ENCODE measurements around the gene SIAE. TPM values are rescaled to one million over a fixed set of nuclear protein-coding genes. Genes with fewer than 3 reads are reported as not detected.

The SIAE gene
- total RNA-seq, 1 donor from 2014 or later, result 28.8 TPM

DNA sequence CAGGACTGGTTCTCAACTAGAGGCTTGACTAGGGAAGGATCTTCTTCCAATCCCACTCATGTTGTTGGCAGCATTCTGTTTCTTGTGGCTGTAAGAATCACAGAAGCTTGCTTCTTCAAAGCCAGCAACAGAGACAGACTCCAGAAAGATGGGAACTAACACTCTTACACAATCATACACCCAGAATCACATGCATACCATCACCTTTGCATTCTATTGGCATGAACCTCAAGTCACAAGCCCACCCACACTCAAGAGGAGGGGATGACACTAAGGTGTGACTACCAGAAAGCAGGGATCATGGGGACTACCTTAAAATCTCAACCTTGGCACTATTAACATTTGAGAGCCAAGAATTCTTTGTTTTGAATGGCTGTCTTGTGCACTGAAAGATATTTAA lies 75.9 kb downstream of the SIAE start:
- Mint-ChIP-seq H3K36me3 (no peaks in the 10 kb centered on the region), H3K4me3 (no peak overlapping the region), H3K9me3 (no peaks in the 10 kb centered on the region), H3K27me3 (peaks cover 13% of the 10 kb centered on the region), H3K4me1 (ENCODE audit: unreplicated experiment) (peaks cover 7% of the 10 kb centered on the region), H3K27ac (no peak overlapping the region)
- DNase-seq (ENCODE audit: extremely low spot score, unreplicated experiment), result no peak
- TF ChIP-seq, protein P1, sequence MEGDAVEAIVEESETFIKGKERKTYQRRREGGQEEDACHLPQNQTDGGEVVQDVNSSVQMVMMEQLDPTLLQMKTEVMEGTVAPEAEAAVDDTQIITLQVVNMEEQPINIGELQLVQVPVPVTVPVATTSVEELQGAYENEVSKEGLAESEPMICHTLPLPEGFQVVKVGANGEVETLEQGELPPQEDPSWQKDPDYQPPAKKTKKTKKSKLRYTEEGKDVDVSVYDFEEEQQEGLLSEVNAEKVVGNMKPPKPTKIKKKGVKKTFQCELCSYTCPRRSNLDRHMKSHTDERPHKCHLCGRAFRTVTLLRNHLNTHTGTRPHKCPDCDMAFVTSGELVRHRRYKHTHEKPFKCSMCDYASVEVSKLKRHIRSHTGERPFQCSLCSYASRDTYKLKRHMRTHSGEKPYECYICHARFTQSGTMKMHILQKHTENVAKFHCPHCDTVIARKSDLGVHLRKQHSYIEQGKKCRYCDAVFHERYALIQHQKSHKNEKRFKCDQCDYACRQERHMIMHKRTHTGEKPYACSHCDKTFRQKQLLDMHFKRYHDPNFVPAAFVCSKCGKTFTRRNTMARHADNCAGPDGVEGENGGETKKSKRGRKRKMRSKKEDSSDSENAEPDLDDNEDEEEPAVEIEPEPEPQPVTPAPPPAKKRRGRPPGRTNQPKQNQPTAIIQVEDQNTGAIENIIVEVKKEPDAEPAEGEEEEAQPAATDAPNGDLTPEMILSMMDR (conservative IDR thresholded peaks at IDR 0.05), result no peak

DNA sequence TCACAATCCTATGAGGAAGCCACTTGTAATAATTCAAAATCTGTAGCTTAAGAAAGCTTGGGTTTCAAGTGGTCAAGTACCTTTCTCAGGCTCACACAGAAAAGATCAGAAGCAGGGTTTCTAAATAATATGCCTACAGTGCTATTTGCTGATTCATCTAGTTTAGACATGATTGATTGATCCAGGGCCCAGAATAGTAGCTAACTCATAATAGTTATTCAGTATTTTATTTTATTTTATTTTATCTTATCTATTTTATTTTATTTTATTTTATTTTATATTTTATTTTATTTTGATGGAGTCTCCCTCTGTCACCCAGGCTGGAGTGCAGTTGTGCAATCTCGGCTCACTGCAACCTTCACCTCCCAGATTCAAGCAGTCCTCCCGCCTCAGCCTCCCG lies 78.2 kb downstream of the SIAE start:
- Mint-ChIP-seq H3K4me1 (ENCODE audit: unreplicated experiment) (no peaks in the 10 kb centered on the region), H3K4me3 (no peak overlapping the region), H3K27me3 (peaks cover 13% of the 10 kb centered on the region), H3K27ac (no peak overlapping the region), H3K9me3 (no peaks in the 10 kb centered on the region), H3K36me3 (no peaks in the 10 kb centered on the region)
- TF ChIP-seq, protein P1 (conservative IDR thresholded peaks at IDR 0.05), result no peak
- no peak for DNase-seq (ENCODE audit: extremely low spot score, unreplicated experiment)

DNA sequence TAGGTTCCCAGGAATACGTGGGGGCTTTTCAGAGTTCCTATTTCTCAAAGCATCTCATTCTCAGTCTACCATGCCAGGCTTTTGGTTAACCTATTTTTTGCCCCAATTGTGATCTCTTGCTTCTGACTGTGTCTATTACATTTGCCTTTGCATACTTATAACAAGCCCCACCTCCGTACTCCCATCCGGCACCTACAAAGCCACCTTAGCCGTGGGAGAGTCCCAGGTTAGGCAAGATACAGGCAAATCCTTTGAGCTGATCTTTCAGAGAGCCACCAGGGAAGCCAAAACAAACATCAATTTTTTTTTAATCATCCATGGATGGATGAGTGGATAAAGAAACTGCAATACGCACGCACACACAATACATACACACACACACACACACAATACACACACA lies 80.9 kb downstream of the SIAE start:
- TF ChIP-seq, protein P1 (conservative IDR thresholded peaks at IDR 0.05), result no peak
- Mint-ChIP-seq H3K27me3 (peaks cover 15% of the 10 kb centered on the region), H3K9me3 (no peaks in the 10 kb centered on the region), H3K36me3 (no peaks in the 10 kb centered on the region), H3K4me3 (no peak overlapping the region), H3K4me1 (ENCODE audit: unreplicated experiment) (no peaks in the 10 kb centered on the region), H3K27ac (no peak overlapping the region)
- DNase-seq (ENCODE audit: extremely low spot score, unreplicated experiment), result no peak

DNA sequence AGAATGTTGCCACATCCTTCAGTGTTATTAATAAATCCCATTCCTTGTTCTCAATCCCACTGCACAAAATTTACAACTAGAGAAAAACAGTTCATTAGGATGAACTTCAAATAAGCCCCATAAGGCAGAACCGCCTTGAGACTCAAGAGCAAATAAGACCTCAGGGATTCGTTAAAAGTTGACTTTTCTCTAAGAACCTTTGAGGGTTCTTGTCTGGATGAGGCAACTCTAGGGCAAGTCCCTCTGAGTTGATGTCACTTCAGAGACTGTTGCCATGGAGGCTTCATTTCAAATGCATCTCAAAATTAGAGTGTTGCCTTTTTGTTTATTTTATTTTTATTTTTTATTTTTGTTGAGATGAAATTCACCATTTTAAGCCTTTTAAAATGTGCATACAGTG lies 82.1 kb downstream of the SIAE start:
- no peak overlapping the region for H3K4me3 Mint-ChIP-seq
- H3K36me3 Mint-ChIP-seq, result no peaks in the 10 kb centered on the region
- no peaks in the 10 kb centered on the region for H3K4me1 Mint-ChIP-seq (ENCODE audit: unreplicated experiment)
- H3K27ac Mint-ChIP-seq, result no peak overlapping the region
- DNase-seq (ENCODE audit: extremely low spot score, unreplicated experiment), result no peak
- TF ChIP-seq, protein P1 (conservative IDR thresholded peaks at IDR 0.05), result no peak
- H3K9me3 Mint-ChIP-seq, result no peaks in the 10 kb centered on the region
- peaks cover 15% of the 10 kb centered on the region for H3K27me3 Mint-ChIP-seq

DNA sequence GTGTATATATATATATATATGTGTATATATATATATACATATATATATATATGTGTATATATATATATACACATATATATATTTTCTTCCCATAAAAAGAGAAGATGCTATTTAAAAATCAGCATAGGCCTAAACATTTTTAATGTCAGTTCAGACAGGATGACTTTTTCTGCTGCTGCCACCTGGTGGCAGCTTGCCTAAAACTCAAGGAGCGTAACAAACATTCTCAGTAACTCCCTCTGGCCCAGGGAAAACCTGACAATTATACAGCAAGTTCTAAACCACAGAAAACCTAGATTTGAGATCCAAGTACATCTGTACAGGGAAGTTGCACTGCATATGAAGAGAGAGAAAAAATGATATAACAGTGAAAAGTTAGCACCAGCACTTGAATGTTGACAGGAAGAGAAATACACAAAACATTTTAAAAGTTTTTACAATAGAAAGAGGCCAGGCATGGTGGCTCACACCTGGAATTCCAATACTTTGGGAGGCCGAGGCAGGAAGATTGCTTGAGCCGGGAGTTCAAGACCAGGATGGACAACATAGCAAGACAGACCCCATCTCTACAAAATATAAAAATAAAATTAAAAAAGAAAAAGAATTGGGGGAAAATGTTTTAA lies 87.2 kb downstream of the SIAE start:
- H3K4me1 Mint-ChIP-seq (ENCODE audit: unreplicated experiment), result no peaks in the 10 kb centered on the region
- no peak overlapping the region for H3K4me3 Mint-ChIP-seq
- H3K27me3 Mint-ChIP-seq, result peaks cover 20% of the 10 kb centered on the region
- DNase-seq (ENCODE audit: extremely low spot score, unreplicated experiment), result no peak
- H3K9me3 Mint-ChIP-seq, result no peaks in the 10 kb centered on the region
- H3K36me3 Mint-ChIP-seq, result no peaks in the 10 kb centered on the region
- no peak overlapping the region for H3K27ac Mint-ChIP-seq
- TF ChIP-seq, protein P1 (conservative IDR thresholded peaks at IDR 0.05), result peak; percentile 80

Data from type B pancreatic cell (in vitro differentiated cells).